ENCODE measurements around the gene MTURN. TPM values are rescaled to one million over a fixed set of nuclear protein-coding genes. Genes with fewer than 3 reads are reported as not detected.

Gene MTURN
- total RNA-seq, 1 experiment from 2014 or later = 11.8 TPM

GRCh38 chr7:30206942-30207341, 72.2 kb downstream of the MTURN start:
- no peak for DNase-seq (ENCODE audit: low read depth)

GRCh38 chr7:30207376-30207775, 72.6 kb downstream of the MTURN start:
- no peak for DNase-seq (ENCODE audit: low read depth)

- no peak for DNase-seq (ENCODE audit: low read depth)
These were observed 75.2 kb downstream of the MTURN start for GRCh38 chr7:30209951-30210350.

Other genes starting within 250 kb of the MTURN start
- 111 and 130 TPM in 2 replicates for gene SCRN1, start 145.2 kb upstream of the MTURN start, total RNA-seq (2014; rRNA removed; shearing (Covaris generic))
- 47.3 and 54.4 TPM in 2 replicates for gene FKBP14, start 108.3 kb upstream of the MTURN start, total RNA-seq (2014; rRNA removed; shearing (Covaris generic))
- gene PLEKHA8, start 106.6 kb upstream of the MTURN start, total RNA-seq (2014; rRNA removed; shearing (Covaris generic)) = 21.0 and 23.2 TPM in 2 replicates
- gene ZNRF2, start 149.6 kb downstream of the MTURN start, total RNA-seq (2014; rRNA removed; shearing (Covaris generic)) = 19.9 and 30.6 TPM in 2 replicates

Data from Daoy (cell line).